ENCODE results near the gene FGFBP1. TPM values are rescaled to one million over a fixed set of nuclear protein-coding genes. Genes with fewer than 3 reads are reported as not detected.
"Not testable (repeated sequence)": the region's sequence is repeated elsewhere in the genome, so short reads cannot be mapped to it uniquely, and the experiment has no call there.

FGFBP1 gene
- total and polyA plus RNA-seq, 5 donors from 2014 or later: not detected

GRCh38 chr4:15917297-15917696 lies 21.2 kb downstream of the FGFBP1 start:
- Histone ChIP-seq H3K27me3 (ENCODE audit: control insufficient read depth, insufficient read depth, low read length) (no peaks in the 10 kb centered on the region), H3K4me3 (ENCODE audit: low read depth, low read length) (no peak overlapping the region), H3K36me3 (ENCODE audit: control insufficient read depth, insufficient read depth, low read length) (no peaks in the 10 kb centered on the region), H3K9me3 (ENCODE audit: control insufficient read depth in 2 of 2, low read length in 2 of 2) (no peaks in the 10 kb centered on the region), H3K27ac (ENCODE audit: insufficient read depth, low read length, poor library complexity, severe bottlenecking) (no peak overlapping the region), H3K4me1 (ENCODE audit: control insufficient read depth, insufficient read depth, low read length, poor library complexity, severe bottlenecking) (no peaks in the 10 kb centered on the region)
- H3K27me3 Mint-ChIP-seq: peaks cover 4% of the 10 kb centered on the region
- ATAC-seq (ENCODE audit: low read depth in 2 of 2): no peak
- H3K4me1 Mint-ChIP-seq: peaks cover 0 to 2% (median 0%) of the 10 kb centered on the region in 4 donors
- no peaks in the 10 kb centered on the region for H3K36me3 Mint-ChIP-seq
- peaks cover 0 to 6% (median 0%) of the 10 kb centered on the region in 7 donors for H3K9me3 Mint-ChIP-seq
- H3K27ac Mint-ChIP-seq: no peak overlapping the region
- no peak for DNase-seq
- no peak overlapping the region for H3K4me3 Mint-ChIP-seq

- not testable (repeated sequence) for H3K9me3 Mint-ChIP-seq; H3K4me3 ChIP-seq (ENCODE audit: low read depth, low read length); H3K27ac ChIP-seq (ENCODE audit: insufficient read depth, low read length, poor library complexity, severe bottlenecking); H3K4me1 ChIP-seq (ENCODE audit: control insufficient read depth, insufficient read depth, low read length, poor library complexity, severe bottlenecking); H3K4me1 Mint-ChIP-seq; H3K27me3 ChIP-seq (ENCODE audit: control insufficient read depth, insufficient read depth, low read length); H3K36me3 Mint-ChIP-seq; ATAC-seq (ENCODE audit: low read depth in 2 of 2); H3K27ac Mint-ChIP-seq; H3K27me3 Mint-ChIP-seq; DNase-seq; H3K9me3 ChIP-seq (ENCODE audit: control insufficient read depth in 2 of 2, low read length in 2 of 2); H3K36me3 ChIP-seq (ENCODE audit: control insufficient read depth, insufficient read depth, low read length); H3K4me3 Mint-ChIP-seq
Measured at GRCh38 chr4:15916358-15916757, 22.2 kb downstream of the FGFBP1 start.

DNA sequence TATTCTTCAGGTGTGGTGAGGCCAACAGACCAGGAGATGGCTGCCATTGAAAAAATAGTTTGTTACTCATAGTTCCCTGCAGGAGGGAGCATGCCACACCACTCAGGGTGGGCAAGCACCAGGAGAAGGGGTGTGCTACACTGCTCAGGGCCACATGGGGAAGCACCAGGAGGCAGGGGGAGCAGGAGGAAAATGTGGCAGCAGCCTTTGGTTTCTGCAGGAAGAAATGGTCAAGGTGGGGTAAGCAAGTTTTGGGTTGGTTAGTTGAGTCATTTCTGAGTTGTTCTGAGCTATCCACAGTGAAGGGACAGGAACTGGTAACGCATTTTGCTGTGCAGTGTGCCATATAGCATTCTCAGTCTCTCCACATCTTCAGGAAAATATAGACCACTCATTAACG lies 23.8 kb downstream of the FGFBP1 start:
- H3K4me3 ChIP-seq (ENCODE audit: low read depth, low read length): no peak overlapping the region
- no peak overlapping the region for H3K27ac ChIP-seq (ENCODE audit: insufficient read depth, low read length, poor library complexity, severe bottlenecking)
- H3K36me3 ChIP-seq (ENCODE audit: control insufficient read depth, insufficient read depth, low read length): no peaks in the 10 kb centered on the region
- DNase-seq (no peak), ATAC-seq (ENCODE audit: low read depth in 2 of 2) (no peak)
- H3K27me3 ChIP-seq (ENCODE audit: control insufficient read depth, insufficient read depth, low read length): no peaks in the 10 kb centered on the region
- Mint-ChIP-seq H3K27me3 (peaks cover 8% of the 10 kb centered on the region), H3K4me1 (no peaks in the 10 kb centered on the region), H3K4me3 (no peak overlapping the region), H3K9me3 (peaks cover 0 to 6% (median 0%) of the 10 kb centered on the region in 7 donors), H3K36me3 (no peaks in the 10 kb centered on the region), H3K27ac (no peak overlapping the region)
- no peaks in the 10 kb centered on the region for H3K4me1 ChIP-seq (ENCODE audit: control insufficient read depth, insufficient read depth, low read length, poor library complexity, severe bottlenecking)
- H3K9me3 ChIP-seq (ENCODE audit: control insufficient read depth in 2 of 2, low read length in 2 of 2): no peaks in the 10 kb centered on the region

DNA sequence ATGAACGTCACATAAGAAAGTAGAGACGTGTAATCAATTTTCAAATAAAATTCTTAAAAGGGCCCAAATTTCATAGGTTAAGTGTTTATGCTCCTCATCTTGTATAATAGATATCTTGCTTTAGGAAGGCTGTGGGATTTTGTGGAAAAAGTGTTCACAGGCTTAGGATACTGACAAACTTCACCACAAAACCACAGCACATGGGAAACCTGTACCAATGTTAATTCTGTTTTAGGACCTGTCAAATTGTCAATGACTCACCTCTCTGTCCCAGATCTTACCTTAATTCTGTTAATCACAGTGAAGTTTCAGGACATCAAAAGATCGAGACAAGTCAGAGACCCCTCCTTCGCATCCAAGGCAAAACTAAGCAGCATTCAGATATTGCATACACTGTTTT lies 24.2 kb downstream of the FGFBP1 start:
- H3K36me3 ChIP-seq (ENCODE audit: control insufficient read depth, insufficient read depth, low read length): no peaks in the 10 kb centered on the region
- H3K4me3 ChIP-seq (ENCODE audit: low read depth, low read length): no peak overlapping the region
- Mint-ChIP-seq H3K9me3 (peaks cover 0 to 6% (median 0%) of the 10 kb centered on the region in 7 donors), H3K4me1 (no peaks in the 10 kb centered on the region), H3K4me3 (no peak overlapping the region), H3K36me3 (no peaks in the 10 kb centered on the region), H3K27me3 (peaks cover 8% of the 10 kb centered on the region), H3K27ac (no peak overlapping the region)
- H3K27me3 ChIP-seq (ENCODE audit: control insufficient read depth, insufficient read depth, low read length): no peaks in the 10 kb centered on the region
- no peak for ATAC-seq (ENCODE audit: low read depth in 2 of 2)
- no peaks in the 10 kb centered on the region for H3K4me1 ChIP-seq (ENCODE audit: control insufficient read depth, insufficient read depth, low read length, poor library complexity, severe bottlenecking)
- H3K9me3 ChIP-seq (ENCODE audit: control insufficient read depth in 2 of 2, low read length in 2 of 2): no peaks in the 10 kb centered on the region
- no peak for DNase-seq
- no peak overlapping the region for H3K27ac ChIP-seq (ENCODE audit: insufficient read depth, low read length, poor library complexity, severe bottlenecking)

- no peaks in the 10 kb centered on the region for H3K4me1 ChIP-seq (ENCODE audit: control insufficient read depth, insufficient read depth, low read length, poor library complexity, severe bottlenecking)
- Mint-ChIP-seq H3K27me3 (peaks cover 8% of the 10 kb centered on the region), H3K9me3 (peaks cover 0 to 6% (median 0%) of the 10 kb centered on the region in 7 donors), H3K27ac (no peak overlapping the region), H3K4me1 (no peaks in the 10 kb centered on the region), H3K4me3 (no peak overlapping the region), H3K36me3 (no peaks in the 10 kb centered on the region)
- H3K36me3 ChIP-seq (ENCODE audit: control insufficient read depth, insufficient read depth, low read length): no peaks in the 10 kb centered on the region
- DNase-seq: no peak
- H3K27ac ChIP-seq (ENCODE audit: insufficient read depth, low read length, poor library complexity, severe bottlenecking): no peak overlapping the region
- no peaks in the 10 kb centered on the region for H3K27me3 ChIP-seq (ENCODE audit: control insufficient read depth, insufficient read depth, low read length)
- no peak overlapping the region for H3K4me3 ChIP-seq (ENCODE audit: low read depth, low read length)
- no peaks in the 10 kb centered on the region for H3K9me3 ChIP-seq (ENCODE audit: control insufficient read depth in 2 of 2, low read length in 2 of 2)
- no peak for ATAC-seq (ENCODE audit: low read depth in 2 of 2)
Measured at GRCh38 chr4:15913631-15913970, 24.9 kb downstream of the FGFBP1 start.

DNA sequence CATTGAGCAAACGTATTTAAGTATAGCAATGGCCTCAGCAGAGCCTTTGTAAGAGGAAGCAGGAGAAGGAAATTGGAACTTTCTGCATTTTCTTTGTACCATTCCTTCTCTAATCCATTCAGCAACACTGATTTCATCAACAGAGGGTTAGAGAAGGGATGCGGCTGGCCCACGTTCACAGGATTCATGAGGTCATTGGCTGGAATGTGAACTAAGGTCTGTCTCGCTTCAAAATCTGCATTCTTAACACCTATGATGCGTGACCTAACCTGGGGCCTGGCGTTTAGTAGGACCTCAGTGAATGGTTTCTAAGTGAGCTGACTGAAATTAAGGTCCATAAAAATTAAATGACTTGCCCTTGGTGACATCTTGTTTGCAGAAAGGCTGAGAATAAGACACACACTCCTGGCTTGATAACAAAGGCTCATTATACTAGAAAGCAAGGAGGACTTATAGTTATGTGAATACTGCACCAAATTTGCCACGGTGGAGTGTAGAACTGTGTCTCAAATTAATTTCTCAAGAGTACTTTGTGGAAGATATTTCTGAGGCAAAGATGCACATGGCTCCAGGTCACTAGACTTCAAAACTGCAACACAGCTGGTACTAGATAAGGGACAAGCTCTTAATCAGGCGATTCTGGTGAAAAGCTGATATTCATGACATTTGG lies 25.4 kb downstream of the FGFBP1 start:
- Mint-ChIP-seq H3K9me3 (peaks cover 0 to 6% (median 0%) of the 10 kb centered on the region in 7 donors), H3K4me3 (no peak overlapping the region), H3K27me3 (peaks cover 8% of the 10 kb centered on the region), H3K27ac (no peak overlapping the region), H3K36me3 (no peaks in the 10 kb centered on the region), H3K4me1 (no peaks in the 10 kb centered on the region)
- no peak overlapping the region for H3K4me3 ChIP-seq (ENCODE audit: low read depth, low read length)
- H3K4me1 ChIP-seq (ENCODE audit: control insufficient read depth, insufficient read depth, low read length, poor library complexity, severe bottlenecking): no peaks in the 10 kb centered on the region
- no peak overlapping the region for H3K27ac ChIP-seq (ENCODE audit: insufficient read depth, low read length, poor library complexity, severe bottlenecking)
- DNase-seq (no peak), ATAC-seq (ENCODE audit: low read depth in 2 of 2) (no peak)
- H3K36me3 ChIP-seq (ENCODE audit: control insufficient read depth, insufficient read depth, low read length): no peaks in the 10 kb centered on the region
- no peaks in the 10 kb centered on the region for H3K27me3 ChIP-seq (ENCODE audit: control insufficient read depth, insufficient read depth, low read length)
- H3K9me3 ChIP-seq (ENCODE audit: control insufficient read depth in 2 of 2, low read length in 2 of 2): no peaks in the 10 kb centered on the region

DNA sequence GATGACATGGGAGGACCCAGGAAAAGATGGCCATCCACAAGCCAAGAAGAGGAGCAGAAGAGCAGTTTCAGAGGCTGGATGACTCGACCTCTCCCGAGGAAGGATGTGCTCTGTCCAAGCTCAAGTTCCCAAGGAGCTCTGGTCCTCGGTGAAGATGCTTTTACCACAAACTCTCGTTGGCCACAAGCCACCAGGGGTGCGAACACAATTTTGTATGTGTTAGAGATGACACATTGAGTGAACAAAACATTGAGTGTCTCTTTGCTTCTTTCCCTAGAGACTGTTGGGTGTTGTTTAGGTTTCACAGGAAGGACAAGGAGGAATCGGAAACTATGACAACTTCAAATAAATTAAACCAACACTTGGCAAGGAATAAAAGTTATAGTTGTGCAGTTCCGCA lies 26.3 kb downstream of the FGFBP1 start:
- no peak overlapping the region for H3K4me3 ChIP-seq (ENCODE audit: low read depth, low read length)
- no peaks in the 10 kb centered on the region for H3K36me3 ChIP-seq (ENCODE audit: control insufficient read depth, insufficient read depth, low read length)
- Mint-ChIP-seq H3K4me1 (no peaks in the 10 kb centered on the region), H3K27me3 (peaks cover 8% of the 10 kb centered on the region), H3K4me3 (no peak overlapping the region), H3K9me3 (peaks cover 0 to 6% (median 0%) of the 10 kb centered on the region in 7 donors), H3K36me3 (no peaks in the 10 kb centered on the region), H3K27ac (no peak overlapping the region)
- ATAC-seq (ENCODE audit: low read depth in 2 of 2): no peak
- no peaks in the 10 kb centered on the region for H3K4me1 ChIP-seq (ENCODE audit: control insufficient read depth, insufficient read depth, low read length, poor library complexity, severe bottlenecking)
- no peaks in the 10 kb centered on the region for H3K9me3 ChIP-seq (ENCODE audit: control insufficient read depth in 2 of 2, low read length in 2 of 2)
- H3K27me3 ChIP-seq (ENCODE audit: control insufficient read depth, insufficient read depth, low read length): peaks cover 2% of the 10 kb centered on the region
- H3K27ac ChIP-seq (ENCODE audit: insufficient read depth, low read length, poor library complexity, severe bottlenecking): no peak overlapping the region
- DNase-seq: no peak

DNA sequence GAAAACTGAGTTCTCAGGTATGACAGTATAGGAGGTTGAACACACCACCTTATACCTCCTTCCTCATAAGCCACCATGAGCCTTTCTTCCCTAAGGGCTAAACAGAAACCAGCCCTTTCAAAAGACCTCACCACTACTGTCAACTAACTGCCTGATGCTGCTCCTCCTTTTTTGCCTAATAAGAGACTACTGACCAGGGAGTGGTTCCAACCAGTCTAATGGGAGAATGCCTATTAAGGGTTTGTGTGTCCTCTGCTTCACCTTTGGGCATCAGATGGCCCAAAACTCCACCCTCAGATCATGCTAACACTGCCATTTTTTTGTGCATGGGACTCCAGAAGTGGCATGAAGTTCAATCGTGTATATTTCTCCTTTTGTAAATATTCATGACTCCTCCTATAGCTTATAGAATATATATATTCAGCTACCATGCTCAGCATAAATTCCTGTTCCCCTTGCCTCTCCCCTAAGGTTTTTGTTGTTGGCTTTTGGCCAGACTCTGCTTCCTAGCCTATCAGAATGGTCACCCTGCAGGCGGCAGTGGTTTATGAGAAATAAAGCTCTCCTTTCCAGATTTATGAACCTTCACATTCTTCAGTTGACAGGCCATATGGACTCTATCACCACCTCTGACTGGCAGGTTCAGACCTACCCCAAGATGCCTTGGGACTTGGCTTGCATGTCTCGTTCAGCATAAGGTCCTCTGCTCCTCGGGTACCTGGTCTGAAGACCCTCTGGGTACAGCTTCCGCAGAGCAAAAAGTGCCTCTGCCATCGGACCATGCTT lies 28.2 kb downstream of the FGFBP1 start:
- H3K9me3 ChIP-seq (ENCODE audit: control insufficient read depth in 2 of 2, low read length in 2 of 2): no peaks in the 10 kb centered on the region
- ATAC-seq (ENCODE audit: low read depth in 2 of 2) (no peak), DNase-seq (no peak)
- H3K9me3 Mint-ChIP-seq: no peaks in the 10 kb centered on the region
- H3K27ac Mint-ChIP-seq: no peak overlapping the region
- no peak overlapping the region for H3K4me3 ChIP-seq (ENCODE audit: low read depth, low read length)
- no peaks in the 10 kb centered on the region for H3K36me3 ChIP-seq (ENCODE audit: control insufficient read depth, insufficient read depth, low read length)
- H3K4me1 Mint-ChIP-seq: no peaks in the 10 kb centered on the region
- peaks cover 2% of the 10 kb centered on the region for H3K27me3 ChIP-seq (ENCODE audit: control insufficient read depth, insufficient read depth, low read length)
- H3K4me1 ChIP-seq (ENCODE audit: control insufficient read depth, insufficient read depth, low read length, poor library complexity, severe bottlenecking): no peaks in the 10 kb centered on the region
- H3K36me3 Mint-ChIP-seq: no peaks in the 10 kb centered on the region
- H3K27me3 Mint-ChIP-seq: peaks cover 8% of the 10 kb centered on the region
- no peak overlapping the region for H3K27ac ChIP-seq (ENCODE audit: insufficient read depth, low read length, poor library complexity, severe bottlenecking)
- H3K4me3 Mint-ChIP-seq: no peak overlapping the region
